ENCODE results near the gene MRPL42. TPM values are rescaled to one million over a fixed set of nuclear protein-coding genes. Genes with fewer than 3 reads are reported as not detected.
"Not testable (repeated sequence)": the region's sequence is repeated elsewhere in the genome, so short reads cannot be mapped to it uniquely, and the experiment has no call there.

MRPL42 gene
- total RNA-seq, 1 donor from 2014 or later: 28.7 TPM

GRCh38 chr12:93494096-93494495 is 26.8 kb downstream of the MRPL42 start:
- Histone ChIP-seq H3K27ac (ENCODE audit: low read depth, low read length) (no peak overlapping the region), H3K36me3 (ENCODE audit: control insufficient read depth in 3 of 3, insufficient read depth in 3 of 3, low read length in 3 of 3) (peaks cover 0 to 15% (median 13%) of the 10 kb centered on the region in 3 donors), H3K4me3 (ENCODE audit: low read length in 3 of 3) (no peak overlapping the region)

GRCh38 chr12:93497456-93497855 is 30.1 kb downstream of the MRPL42 start:
- Histone ChIP-seq H3K9ac (ENCODE audit: low read depth in 1 of 3, low read length in 3 of 3) (no peak overlapping the region), H3K9me3 (ENCODE audit: control insufficient read depth in 3 of 3, low read length in 3 of 3) (no peaks in the 10 kb centered on the region), H3K36me3 (ENCODE audit: control insufficient read depth in 3 of 3, insufficient read depth in 3 of 3, low read length in 3 of 3) (peaks cover 0 to 12% (median 8%) of the 10 kb centered on the region in 3 donors), H3K4me1 (ENCODE audit: control insufficient read depth in 3 of 3, insufficient read depth in 3 of 3, low read length in 3 of 3) (no peaks in the 10 kb centered on the region), H3K4me3 (ENCODE audit: low read length in 3 of 3) (no peak overlapping the region), H3K27me3 (ENCODE audit: control insufficient read depth in 3 of 3, insufficient read depth in 3 of 3, low read length in 3 of 3) (no peaks in the 10 kb centered on the region), H3K27ac (ENCODE audit: low read depth, low read length) (no peak overlapping the region)

More at GRCh38 chr12:93494096-93494495, 26.8 kb downstream of the MRPL42 start:
- Histone ChIP-seq H3K9ac (ENCODE audit: low read depth in 1 of 3, low read length in 3 of 3) (no peak overlapping the region), H3K9me3 (ENCODE audit: control insufficient read depth in 3 of 3, low read length in 3 of 3) (no peaks in the 10 kb centered on the region), H3K27me3 (ENCODE audit: control insufficient read depth in 3 of 3, insufficient read depth in 3 of 3, low read length in 3 of 3) (no peaks in the 10 kb centered on the region), H3K4me1 (ENCODE audit: control insufficient read depth in 3 of 3, insufficient read depth in 3 of 3, low read length in 3 of 3) (no peaks in the 10 kb centered on the region)

GRCh38 chr12:93498813-93499212 is 31.5 kb downstream of the MRPL42 start:
- H3K4me3 ChIP-seq (ENCODE audit: low read length in 3 of 3); H3K4me1 ChIP-seq (ENCODE audit: control insufficient read depth in 3 of 3, insufficient read depth in 3 of 3, low read length in 3 of 3); H3K9me3 ChIP-seq (ENCODE audit: control insufficient read depth in 3 of 3, low read length in 3 of 3); H3K27me3 ChIP-seq (ENCODE audit: control insufficient read depth in 3 of 3, insufficient read depth in 3 of 3, low read length in 3 of 3); H3K27ac ChIP-seq (ENCODE audit: low read depth, low read length); H3K9ac ChIP-seq (ENCODE audit: low read depth in 1 of 3, low read length in 3 of 3): not testable (repeated sequence)
- peaks cover 0 to 12% (median 8%) of the 10 kb centered on the region in 3 donors for H3K36me3 ChIP-seq (ENCODE audit: control insufficient read depth in 3 of 3, insufficient read depth in 3 of 3, low read length in 3 of 3)

DNA sequence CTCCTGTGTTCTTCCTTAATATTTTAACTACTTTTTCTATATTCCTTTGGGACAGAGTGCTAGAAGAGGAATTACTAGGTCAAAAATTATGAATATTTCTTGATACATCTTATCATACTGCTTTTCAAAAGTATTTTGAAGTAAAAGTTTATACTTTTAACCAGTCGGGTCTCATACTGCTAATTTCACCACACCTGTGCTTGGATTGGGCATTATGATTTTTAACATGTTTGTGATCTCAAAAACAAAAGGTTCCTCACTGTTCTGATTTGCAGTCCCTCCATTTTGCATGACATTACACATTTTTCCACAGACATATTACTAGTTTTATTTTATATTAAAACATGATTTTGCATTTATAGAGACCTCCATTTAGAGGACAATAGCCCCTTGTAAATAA is 32.9 kb downstream of the MRPL42 start:
- Histone ChIP-seq H3K36me3 (ENCODE audit: control insufficient read depth in 3 of 3, insufficient read depth in 3 of 3, low read length in 3 of 3) (peaks cover 0 to 12% (median 3%) of the 10 kb centered on the region in 3 donors), H3K4me3 (ENCODE audit: low read length in 3 of 3) (no peak overlapping the region), H3K9ac (ENCODE audit: low read depth in 1 of 3, low read length in 3 of 3) (no peak overlapping the region), H3K4me1 (ENCODE audit: control insufficient read depth in 3 of 3, insufficient read depth in 3 of 3, low read length in 3 of 3) (no peaks in the 10 kb centered on the region), H3K27ac (ENCODE audit: low read depth, low read length) (no peak overlapping the region), H3K27me3 (ENCODE audit: control insufficient read depth in 3 of 3, insufficient read depth in 3 of 3, low read length in 3 of 3) (no peaks in the 10 kb centered on the region), H3K9me3 (ENCODE audit: control insufficient read depth in 3 of 3, low read length in 3 of 3) (no peaks in the 10 kb centered on the region)

GRCh38 chr12:93500667-93501066 is 33.4 kb downstream of the MRPL42 start:
- H3K36me3 ChIP-seq (ENCODE audit: control insufficient read depth in 3 of 3, insufficient read depth in 3 of 3, low read length in 3 of 3): peaks cover 0 to 12% (median 3%) of the 10 kb centered on the region in 3 donors
- no peaks in the 10 kb centered on the region for H3K9me3 ChIP-seq (ENCODE audit: control insufficient read depth in 3 of 3, low read length in 3 of 3)
- no peak overlapping the region for H3K9ac ChIP-seq (ENCODE audit: low read depth in 1 of 3, low read length in 3 of 3)
- no peaks in the 10 kb centered on the region for H3K27me3 ChIP-seq (ENCODE audit: control insufficient read depth in 3 of 3, insufficient read depth in 3 of 3, low read length in 3 of 3)
- H3K27ac ChIP-seq (ENCODE audit: low read depth, low read length): no peak overlapping the region
- no peaks in the 10 kb centered on the region for H3K4me1 ChIP-seq (ENCODE audit: control insufficient read depth in 3 of 3, insufficient read depth in 3 of 3, low read length in 3 of 3)
- no peak overlapping the region for H3K4me3 ChIP-seq (ENCODE audit: low read length in 3 of 3)

GRCh38 chr12:93502802-93503623 is 35.7 kb downstream of the MRPL42 start:
- Histone ChIP-seq H3K9ac (ENCODE audit: low read depth in 1 of 3, low read length in 3 of 3) (no peak overlapping the region), H3K4me1 (ENCODE audit: control insufficient read depth in 3 of 3, insufficient read depth in 3 of 3, low read length in 3 of 3) (no peaks in the 10 kb centered on the region), H3K36me3 (ENCODE audit: control insufficient read depth in 3 of 3, insufficient read depth in 3 of 3, low read length in 3 of 3) (peaks cover 0 to 12% (median 3%) of the 10 kb centered on the region in 3 donors), H3K9me3 (ENCODE audit: control insufficient read depth in 3 of 3, low read length in 3 of 3) (no peaks in the 10 kb centered on the region), H3K27ac (ENCODE audit: low read depth, low read length) (no peak overlapping the region), H3K27me3 (ENCODE audit: control insufficient read depth in 3 of 3, insufficient read depth in 3 of 3, low read length in 3 of 3) (no peaks in the 10 kb centered on the region), H3K4me3 (ENCODE audit: low read length in 3 of 3) (no peak overlapping the region)

- peaks cover 0 to 6% (median 2%) of the 10 kb centered on the region in 3 donors for H3K36me3 ChIP-seq (ENCODE audit: control insufficient read depth in 3 of 3, insufficient read depth in 3 of 3, low read length in 3 of 3)
Measured at GRCh38 chr12:93507165-93507564, 39.9 kb downstream of the MRPL42 start.

GRCh38 chr12:93509506-93509905 is 42.2 kb downstream of the MRPL42 start:
- peaks cover 0 to 2% (median under 1%) of the 10 kb centered on the region in 3 donors for H3K36me3 ChIP-seq (ENCODE audit: control insufficient read depth in 3 of 3, insufficient read depth in 3 of 3, low read length in 3 of 3)
- H3K9me3 ChIP-seq (ENCODE audit: control insufficient read depth in 3 of 3, low read length in 3 of 3): no peaks in the 10 kb centered on the region
- H3K4me1 ChIP-seq (ENCODE audit: control insufficient read depth in 3 of 3, insufficient read depth in 3 of 3, low read length in 3 of 3): no peaks in the 10 kb centered on the region
- H3K27me3 ChIP-seq (ENCODE audit: control insufficient read depth in 3 of 3, insufficient read depth in 3 of 3, low read length in 3 of 3): no peaks in the 10 kb centered on the region
- no peak overlapping the region for H3K27ac ChIP-seq (ENCODE audit: low read depth, low read length)
- H3K4me3 ChIP-seq (ENCODE audit: low read length in 3 of 3): no peak overlapping the region
- H3K9ac ChIP-seq (ENCODE audit: low read depth in 1 of 3, low read length in 3 of 3): no peak overlapping the region

More at GRCh38 chr12:93507165-93507564, 39.9 kb downstream of the MRPL42 start:
- H3K27me3 ChIP-seq (ENCODE audit: control insufficient read depth in 3 of 3, insufficient read depth in 3 of 3, low read length in 3 of 3): no peaks in the 10 kb centered on the region
- H3K9me3 ChIP-seq (ENCODE audit: control insufficient read depth in 3 of 3, low read length in 3 of 3): no peaks in the 10 kb centered on the region
- H3K27ac ChIP-seq (ENCODE audit: low read depth, low read length): no peak overlapping the region
- no peak overlapping the region for H3K9ac ChIP-seq (ENCODE audit: low read depth in 1 of 3, low read length in 3 of 3)
- H3K4me3 ChIP-seq (ENCODE audit: low read length in 3 of 3): no peak overlapping the region
- H3K4me1 ChIP-seq (ENCODE audit: control insufficient read depth in 3 of 3, insufficient read depth in 3 of 3, low read length in 3 of 3): no peaks in the 10 kb centered on the region

- no peaks in the 10 kb centered on the region for H3K27me3 ChIP-seq (ENCODE audit: control insufficient read depth in 3 of 3, insufficient read depth in 3 of 3, low read length in 3 of 3)
- H3K4me3 ChIP-seq (ENCODE audit: low read length in 3 of 3): no peak overlapping the region
- H3K36me3 ChIP-seq (ENCODE audit: control insufficient read depth in 3 of 3, insufficient read depth in 3 of 3, low read length in 3 of 3): no peaks in the 10 kb centered on the region
- no peak overlapping the region for H3K9ac ChIP-seq (ENCODE audit: low read depth in 1 of 3, low read length in 3 of 3)
- H3K9me3 ChIP-seq (ENCODE audit: control insufficient read depth in 3 of 3, low read length in 3 of 3): no peaks in the 10 kb centered on the region
- no peak overlapping the region for H3K27ac ChIP-seq (ENCODE audit: low read depth, low read length)
- no peaks in the 10 kb centered on the region for H3K4me1 ChIP-seq (ENCODE audit: control insufficient read depth in 3 of 3, insufficient read depth in 3 of 3, low read length in 3 of 3)
Measured at GRCh38 chr12:93514853-93515252, 47.5 kb downstream of the MRPL42 start.

GRCh38 chr12:93518725-93519124 is 51.4 kb downstream of the MRPL42 start:
- no peak overlapping the region for H3K27ac ChIP-seq (ENCODE audit: low read depth, low read length)
- H3K4me3 ChIP-seq (ENCODE audit: low read length in 3 of 3): no peak overlapping the region
- H3K4me1 ChIP-seq (ENCODE audit: control insufficient read depth in 3 of 3, insufficient read depth in 3 of 3, low read length in 3 of 3): no peaks in the 10 kb centered on the region
- no peaks in the 10 kb centered on the region for H3K9me3 ChIP-seq (ENCODE audit: control insufficient read depth in 3 of 3, low read length in 3 of 3)
- no peaks in the 10 kb centered on the region for H3K27me3 ChIP-seq (ENCODE audit: control insufficient read depth in 3 of 3, insufficient read depth in 3 of 3, low read length in 3 of 3)
- H3K9ac ChIP-seq (ENCODE audit: low read depth in 1 of 3, low read length in 3 of 3): no peak overlapping the region
- no peaks in the 10 kb centered on the region for H3K36me3 ChIP-seq (ENCODE audit: control insufficient read depth in 3 of 3, insufficient read depth in 3 of 3, low read length in 3 of 3)
